Hepatocyte (in vitro differentiated cells): ENCODE results near the gene EML4.

Experiments
- EZH2 ChIP-seq: fragments of 200-600 bp; sonication (generic); IDR thresholded peaks from 2 replicates; pipeline ENCODE4 v1.6.1; 2016; ENCODE audit warnings: antibody characterized with exemption, mild to moderate bottlenecking, borderline replicate concordance
- EZH2phosphoT487 ChIP-seq: fragments of 200-600 bp; sonication (generic); IDR thresholded peaks from one replicate; pipeline ENCODE4 v1.6.1; 2018; ENCODE audit warnings: antibody characterized with exemption, mild to moderate bottlenecking, low read depth, moderate library complexity; ENCODE audit not compliant: unreplicated experiment, severe bottlenecking
- TF ChIP-seq, protein P1 (sequence below): fragments of 200-600 bp; sonication (generic); IDR thresholded peaks from 2 replicates; pipeline ENCODE4 v1.5.1; 2016; ENCODE audit warnings: antibody characterized with exemption, mild to moderate bottlenecking; ENCODE audit not compliant: poor library complexity

DNA sequence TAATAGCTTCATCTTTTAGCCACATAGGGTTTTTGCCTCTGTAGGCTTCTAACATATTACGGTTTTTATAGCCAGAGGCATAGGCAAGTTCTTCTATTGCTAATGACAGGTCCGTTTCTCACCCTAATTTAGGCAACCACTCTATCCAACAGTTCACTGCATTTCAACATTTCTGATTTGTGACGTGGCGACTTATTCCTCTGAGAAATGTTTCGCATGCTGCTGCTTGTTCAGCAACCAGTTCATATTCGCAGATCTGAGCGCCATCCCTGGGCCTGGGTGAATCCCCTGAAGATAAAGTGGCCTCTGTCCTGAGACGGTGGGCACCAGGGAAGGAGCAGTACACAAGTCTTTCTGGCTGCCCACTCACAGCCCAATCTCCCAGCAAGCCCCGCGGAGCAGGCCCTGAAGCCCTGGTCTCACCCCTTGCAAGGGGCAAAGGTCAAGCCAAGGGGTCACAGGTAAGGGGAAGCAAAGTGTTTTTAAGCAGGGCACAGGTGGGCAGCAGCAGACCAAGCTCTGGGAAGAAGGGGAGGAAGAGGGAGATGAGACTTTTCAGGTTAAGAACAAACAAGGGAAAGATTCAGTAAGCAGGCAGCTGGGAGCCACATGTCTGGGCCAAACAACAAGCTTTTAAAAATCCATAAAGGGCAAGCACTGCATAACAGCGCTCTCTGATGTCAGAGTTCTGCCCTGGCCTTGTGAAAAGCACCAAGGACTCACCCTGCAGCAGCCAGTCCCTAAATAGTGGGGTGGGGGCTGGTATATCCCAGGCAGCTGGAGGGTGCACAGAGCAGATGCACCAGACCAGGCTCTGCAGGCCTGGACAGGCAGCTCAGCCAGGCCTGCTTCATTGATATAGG is 202.7 kb downstream of the EML4 start:
- TF ChIP-seq, protein P1, sequence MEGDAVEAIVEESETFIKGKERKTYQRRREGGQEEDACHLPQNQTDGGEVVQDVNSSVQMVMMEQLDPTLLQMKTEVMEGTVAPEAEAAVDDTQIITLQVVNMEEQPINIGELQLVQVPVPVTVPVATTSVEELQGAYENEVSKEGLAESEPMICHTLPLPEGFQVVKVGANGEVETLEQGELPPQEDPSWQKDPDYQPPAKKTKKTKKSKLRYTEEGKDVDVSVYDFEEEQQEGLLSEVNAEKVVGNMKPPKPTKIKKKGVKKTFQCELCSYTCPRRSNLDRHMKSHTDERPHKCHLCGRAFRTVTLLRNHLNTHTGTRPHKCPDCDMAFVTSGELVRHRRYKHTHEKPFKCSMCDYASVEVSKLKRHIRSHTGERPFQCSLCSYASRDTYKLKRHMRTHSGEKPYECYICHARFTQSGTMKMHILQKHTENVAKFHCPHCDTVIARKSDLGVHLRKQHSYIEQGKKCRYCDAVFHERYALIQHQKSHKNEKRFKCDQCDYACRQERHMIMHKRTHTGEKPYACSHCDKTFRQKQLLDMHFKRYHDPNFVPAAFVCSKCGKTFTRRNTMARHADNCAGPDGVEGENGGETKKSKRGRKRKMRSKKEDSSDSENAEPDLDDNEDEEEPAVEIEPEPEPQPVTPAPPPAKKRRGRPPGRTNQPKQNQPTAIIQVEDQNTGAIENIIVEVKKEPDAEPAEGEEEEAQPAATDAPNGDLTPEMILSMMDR = no peak
- TF ChIP-seq EZH2 (no peak), EZH2phosphoT487 (no peak)
